Suprapubic skin (tissue), 2 donors: ENCODE data around the gene MARCHF4.

Source experiments
- EP300 ChIP-seq: sonication (generic); formaldehyde crosslinking; IDR thresholded peaks from one replicate; pipeline ENCODE4 v1.6.1; 2017; ENCODE audit warnings: antibody characterized with exemption
- POLR2A ChIP-seq, 2 donors: fragments of 450-650 bp; IDR thresholded peaks; one replicate each; pipeline ENCODE4 v1.6.1; 2017; ENCODE audit warnings: antibody characterized with exemption in 2 of 2, mild to moderate bottlenecking in 2 of 2, moderate library complexity in 2 of 2

- no peak for TF ChIP-seq EP300
- no peak for TF ChIP-seq POLR2A (IDR thresholded peaks at IDR 0.05)
Observed at GRCh38 chr2:216402751-216403150, 30.5 kb upstream of the MARCHF4 start.
